HCT116 (cell line): ENCODE data around the gene FAM83F. TPM values are rescaled to one million over a fixed set of nuclear protein-coding genes. Genes with fewer than 3 reads are reported as not detected.

Experiments
- ATAC-seq: fragments of 200-7000 bp; cut with Tn5 transposase; 2 replicates; pipeline ENCODE4 v1.9.1; 2020; ENCODE audit warnings: mild to moderate bottlenecking, moderate library complexity
- BruUV-seq: library from RNA; stranded (reverse); fragments of 400-500 nt; replicated peaks from 2 replicates; lab custom pipeline; 2021; lab: Mats Ljungman, UMichigan
- CTCF ChIA-PET: fragments of 300-600 bp; sonication (Branson Sonifier 250); formaldehyde crosslinking; loops from one replicate; lab custom pipeline; 2021; ENCODE audit warnings: antibody characterized with exemption; lab: Charles Lee
- POLR2A ChIA-PET: fragments of 300-600, 350-600 bp; sonication (Branson Sonifier 250); formaldehyde crosslinking; loops from one replicate; lab custom pipeline; 2021; ENCODE audit warnings: antibody characterized with exemption; lab: Charles Lee
- RAD21 ChIA-PET, 2 experiments: fragments of 300-600 bp; sonication (Branson Sonifier 250); formaldehyde crosslinking; loops; one replicate each; lab custom pipeline; 2023; ENCODE audit warnings: low total read pairs in 2 of 2; ENCODE audit not compliant: uncharacterized antibody in 2 of 2, unreplicated experiment in 2 of 2, low non-redundant PET in 1 of 2; lab: Charles Lee
- DNase-seq: peaks from one replicate; pipeline ENCODE4 v3.0.0-alpha.2; 2010; ENCODE audit warnings: low read depth, low spot score
- H2AFZ ChIP-seq: fragments of 200-600 bp; shearing (Covaris generic), sonication (generic); 2 replicates; pipeline ENCODE4 v1.6.1; 2017; ENCODE audit warnings: low read depth, mixed run types, mixed read lengths, antibody characterized with exemption, low read length; ENCODE audit not compliant: poor library complexity, severe bottlenecking
- H3K27ac ChIP-seq: 2 replicates; pipeline ENCODE4 v1.5.1; 2012; ENCODE audit warnings: low read depth, low read length
- H3K27me3 ChIP-seq: fragments of 200-600 bp; sonication (generic); 2 replicates; pipeline ENCODE4 v1.6.1; 2016; ENCODE audit warnings: mixed run types, low read length, mixed read lengths; ENCODE audit not compliant: insufficient read depth
- H3K36me3 ChIP-seq, 2 experiments: fragments of 200-500 bp in 1 of 2; fragments of 200-600 bp in 1 of 2; sonication (Bioruptor generic) in 1 of 2; sonication (generic) in 1 of 2; 2 replicates each; pipeline versions ENCODE4 v1.5.1 to v1.6.1; 2014 to 2016; ENCODE audit warnings: low read length in 2 of 2, inconsistent platforms in 1 of 2, mixed read lengths in 1 of 2, mixed run types in 1 of 2; ENCODE audit not compliant: insufficient read depth in 2 of 2, control insufficient read depth in 1 of 2
- H3K4me1 ChIP-seq, 2 experiments: fragments of 200-600 bp in 1 of 2; sonication (generic) in 1 of 2; 2 replicates each; pipeline versions ENCODE4 v1.5.1 to v1.6.1; 2012 to 2017; ENCODE audit warnings: low read length in 2 of 2, inconsistent platforms in 1 of 2, mild to moderate bottlenecking in 1 of 2, mixed read lengths in 1 of 2, mixed run types in 1 of 2, moderate library complexity in 1 of 2; ENCODE audit not compliant: insufficient read depth in 2 of 2, control insufficient read depth in 1 of 2
- H3K4me2 ChIP-seq: fragments of 200-600 bp; sonication (generic); 2 replicates; pipeline ENCODE4 v1.6.1; 2017; ENCODE audit warnings: mixed run types, low read length, mixed read lengths
- H3K4me3 ChIP-seq, 2 experiments: fragments of 200-600 bp in 1 of 2; sonication (generic) in 1 of 2; replicated peaks in 1 of 2; 2 replicates each; pipeline ENCODE4 v1.5.1; 2011 to 2016; ENCODE audit warnings: low read length in 2 of 2, control low read depth in 1 of 2, low read depth in 1 of 2, mild to moderate bottlenecking in 1 of 2, mixed read lengths in 1 of 2, mixed run types in 1 of 2
- H3K79me2 ChIP-seq: fragments of 200-600 bp; sonication (generic); 2 replicates; pipeline ENCODE4 v1.6.1; 2017; ENCODE audit warnings: mild to moderate bottlenecking, mixed run types, low read length, moderate library complexity, mixed read lengths; ENCODE audit not compliant: insufficient read depth
- H3K9ac ChIP-seq: fragments of 200-600 bp; sonication (generic); 2 replicates; pipeline ENCODE4 v1.6.1; 2016; ENCODE audit warnings: low read length, mixed read lengths
- H3K9me2 ChIP-seq: fragments of 200-600 bp; sonication (generic), shearing (Covaris generic); 2 replicates; pipeline ENCODE4 v1.6.1; 2017; ENCODE audit warnings: mixed run types, mild to moderate bottlenecking, moderate library complexity; ENCODE audit not compliant: insufficient read depth
- H3K9me3 ChIP-seq, 2 experiments: fragments of 200-500 bp in 1 of 2; fragments of 200-600 bp in 1 of 2; sonication (Bioruptor generic) in 1 of 2; sonication (generic) in 1 of 2; 2 replicates each; pipeline ENCODE4 v1.6.1; 2014 to 2017; ENCODE audit warnings: low read length in 2 of 2, mixed read lengths in 2 of 2, inconsistent platforms in 1 of 2, low read depth in 1 of 2, mild to moderate bottlenecking in 1 of 2, mixed run types in 1 of 2, moderate library complexity in 1 of 2; ENCODE audit not compliant: control insufficient read depth in 1 of 2, insufficient read depth in 1 of 2
- H4K20me1 ChIP-seq: fragments of 200-600 bp; sonication (generic), shearing (Covaris generic); 2 replicates; pipeline ENCODE4 v1.6.1; 2017; ENCODE audit warnings: mixed run types, mild to moderate bottlenecking, moderate library complexity; ENCODE audit not compliant: insufficient read depth
- ATF3 ChIP-seq: IDR thresholded peaks from 2 replicates; pipeline ENCODE4 v1.6.1; 2012
- CEBPB ChIP-seq: IDR thresholded peaks from 2 replicates; pipeline ENCODE4 v1.6.1; 2012; ENCODE audit warnings: low read depth
- CTCF ChIP-seq, 3 experiments: fragments of 200-600 bp in 1 of 3; sonication (generic) in 1 of 3; IDR thresholded peaks in 2 of 3; conservative IDR thresholded peaks in 1 of 3; 2 replicates each; pipeline ENCODE4 v1.5.1; 2012 to 2017; ENCODE audit warnings: low read depth in 2 of 3, low read length in 2 of 3, antibody characterized with exemption in 1 of 3, borderline replicate concordance in 1 of 3, control low read depth in 1 of 3, mild to moderate bottlenecking in 1 of 3, mixed read lengths in 1 of 3, mixed run types in 1 of 3, moderate library complexity in 1 of 3; ENCODE audit not compliant: insufficient read depth in 1 of 3
- EGR1 ChIP-seq: IDR thresholded peaks from 2 replicates; pipeline ENCODE4 v1.6.1; 2012; ENCODE audit warnings: low read depth
- ELF1 ChIP-seq: IDR thresholded peaks from 2 replicates; pipeline ENCODE4 v1.6.1; 2012; ENCODE audit warnings: low read depth, borderline replicate concordance
- EZH2 ChIP-seq: fragments of 200-600 bp; sonication (generic); IDR thresholded peaks from 2 replicates; pipeline ENCODE4 v1.6.1; 2017; ENCODE audit warnings: antibody characterized with exemption, mixed run types
- EZH2phosphoT487 ChIP-seq: fragments of 200-600 bp; IDR thresholded peaks from 2 replicates; pipeline ENCODE4 v1.6.1; 2018; ENCODE audit warnings: antibody characterized with exemption, borderline replicate concordance
- FOSL1 ChIP-seq: IDR thresholded peaks from 2 replicates; pipeline ENCODE4 v1.6.1; 2012; ENCODE audit warnings: low read depth
- JUND ChIP-seq: IDR thresholded peaks from 2 replicates; pipeline ENCODE4 v1.6.1; 2012
- POLR2A ChIP-seq: IDR thresholded peaks from 2 replicates; pipeline ENCODE4 v1.7.0; 2011; ENCODE audit warnings: borderline replicate concordance; ENCODE audit not compliant: insufficient read depth, insufficient read length; ENCODE audit errors: extremely low read depth
- RAD21 ChIP-seq: IDR thresholded peaks from 2 replicates; pipeline ENCODE4 v1.6.1; 2012; ENCODE audit warnings: low read depth, mild to moderate bottlenecking
- REST ChIP-seq: IDR thresholded peaks from 2 replicates; pipeline ENCODE4 v1.6.1; 2012; ENCODE audit warnings: low read depth
- SIN3A ChIP-seq: IDR thresholded peaks from 2 replicates; pipeline ENCODE4 v1.6.1; 2012; ENCODE audit warnings: low read depth
- SP1 ChIP-seq: IDR thresholded peaks from 2 replicates; pipeline ENCODE4 v1.6.1; 2012; ENCODE audit warnings: low read depth
- SRF ChIP-seq: IDR thresholded peaks from 2 replicates; pipeline ENCODE4 v1.6.1; 2012; ENCODE audit warnings: low read depth
- TCF7L2 ChIP-seq: IDR thresholded peaks from 2 replicates; pipeline ENCODE4 v1.7.0; 2011; ENCODE audit warnings: borderline replicate concordance, inconsistent platforms; ENCODE audit not compliant: insufficient read depth, insufficient read length; ENCODE audit errors: extremely low read depth
- YY1 ChIP-seq: IDR thresholded peaks from 2 replicates; pipeline ENCODE4 v1.6.1; 2011; ENCODE audit warnings: low read length, low read depth, moderate library complexity, mild to moderate bottlenecking; ENCODE audit not compliant: insufficient replicate concordance; ENCODE audit errors: extremely low read depth
- ZBTB33 ChIP-seq: IDR thresholded peaks from 2 replicates; pipeline ENCODE4 v1.6.1; 2011; ENCODE audit warnings: mild to moderate bottlenecking, low read length, moderate library complexity; ENCODE audit not compliant: insufficient replicate concordance; ENCODE audit errors: extremely low read depth
- ZFX ChIP-seq: fragments of 450-650 bp; IDR thresholded peaks from 2 replicates; pipeline ENCODE4 v1.6.1; 2017
- ZNF274 ChIP-seq: fragments of 200-500 bp; sonication (Bioruptor generic); IDR thresholded peaks from 2 replicates; pipeline ENCODE4 v1.6.1; 2014; ENCODE audit warnings: mild to moderate bottlenecking, low read depth, low read length, inconsistent platforms
- intact Hi-C: fragments of 100-400 bp; cut with micrococcal nuclease; formaldehyde crosslinking; loops from 2 replicates; pipeline ENCODE4 v1.10.0; 2022
- total RNA-seq: library from RNA; stranded (reverse); gene quantifications from one replicate; pipeline ENCODE4 v1.2.1, GENCODE V29; 2021; ENCODE audit not compliant: unreplicated experiment

Gene FAM83F
- total RNA-seq, 1 experiment from 2014 or later = 24.5 TPM

- Histone ChIP-seq H4K20me1 (no peaks in the 10 kb centered on the region), H3K27ac (no peak overlapping the region), H3K4me3 (no peak overlapping the region), H3K4me2 (no peak overlapping the region), H3K36me3 (no peaks in the 10 kb centered on the region), H3K9ac (no peak overlapping the region), H3K9me3 (no peaks in the 10 kb centered on the region), H3K9me2 (no peaks in the 10 kb centered on the region), H3K27me3 (no peaks in the 10 kb centered on the region; the same call in 1 of the 2 replicates), H3K4me1 (peaks cover 15 to 24% of the 10 kb centered on the region in 2 experiments; a peak in 3 of 4 replicates), H2AFZ (no peak overlapping the region), H3K79me2 (no peaks in the 10 kb centered on the region)
- ATAC-seq (no peak), DNase-seq (no peak)
- ChIA-PET RAD21 (no interaction called here), POLR2A (no interaction called here), CTCF (no interaction called here)
- no TSS peak for BruUV-seq
- intact Hi-C loops = no loop called here
- TF ChIP-seq EZH2phosphoT487 = no peak
- TF ChIP-seq JUND = no peak
- no peak for TF ChIP-seq REST
- no peak for TF ChIP-seq SP1
- TF ChIP-seq SRF = no peak
- no peak for TF ChIP-seq YY1
- TF ChIP-seq ZNF274 = no peak
- TF ChIP-seq RAD21 = no peak
- TF ChIP-seq CEBPB = no peak
- no peak for TF ChIP-seq ATF3
- TF ChIP-seq SIN3A = no peak
- TF ChIP-seq EGR1 = no peak
- TF ChIP-seq TCF7L2 = no peak
- no peak for TF ChIP-seq ZFX
- no peak for TF ChIP-seq ZBTB33
- TF ChIP-seq EZH2 = no peak
- TF ChIP-seq CTCF (IDR thresholded peaks at IDR 0.05 in 2 of 3, conservative IDR thresholded peaks at IDR 0.05 in 1 of 3; ENCODE audit: borderline replicate concordance in 1 of 3, insufficient read depth in 1 of 3, low read depth in 2 of 3, low read length in 2 of 3) = no peak
- TF ChIP-seq POLR2A = no peak
- TF ChIP-seq FOSL1 = no peak
- no peak for TF ChIP-seq ELF1
These were observed 39.1 kb upstream of the FAM83F start for GRCh38 chr22:39955675-39956074.
